Gastroesophageal sphincter (tissue), 3 donors: Measurements from ENCODE around the gene CDH4.

Source experiments
- CTCF ChIP-seq, 4 experiments: fragments of 200-600 bp in 2 of 4; fragments of 450-650 bp in 2 of 4; sonication (generic) in 1 of 4; IDR thresholded peaks; one replicate each; pipeline ENCODE4 v1.5.1; 2017 to 2019; ENCODE audit warnings: antibody characterized with exemption in 4 of 4, mild to moderate bottlenecking in 2 of 4, moderate library complexity in 2 of 4
- POLR2A ChIP-seq, 2 donors: fragments of 450-650 bp; IDR thresholded peaks; one replicate each; pipeline ENCODE4 v1.6.1; 2017; ENCODE audit warnings: antibody characterized with exemption in 2 of 2, mild to moderate bottlenecking in 2 of 2, moderate library complexity in 1 of 2

GRCh38 chr20:61580958-61581824, 329.1 kb downstream of the CDH4 start:
- TF ChIP-seq CTCF (IDR thresholded peaks at IDR 0.05) (no peak), POLR2A (IDR thresholded peaks at IDR 0.05) (no peak)
